SK-N-SH (cell line): Measurements from ENCODE around the gene CACNA2D1.
A peak's percentile ranks its signal among the peaks of the same experiment; 100 is the strongest.

ENCODE experiments used
- CTCF ChIP-seq: fragments of 200-600 bp; sonication (generic); IDR thresholded peaks from 2 replicates; pipeline ENCODE4 v1.6.1; 2017; ENCODE audit warnings: antibody characterized with exemption, mild to moderate bottlenecking, moderate library complexity
- TF ChIP-seq, protein P1 (sequence below): IDR thresholded peaks from 2 replicates; pipeline ENCODE4 v1.4.0; 2012; ENCODE audit warnings: low read depth, borderline replicate concordance

GRCh38 chr7:82049891-82050533 lies 393.6 kb downstream of the CACNA2D1 start:
- TF ChIP-seq, protein P1, sequence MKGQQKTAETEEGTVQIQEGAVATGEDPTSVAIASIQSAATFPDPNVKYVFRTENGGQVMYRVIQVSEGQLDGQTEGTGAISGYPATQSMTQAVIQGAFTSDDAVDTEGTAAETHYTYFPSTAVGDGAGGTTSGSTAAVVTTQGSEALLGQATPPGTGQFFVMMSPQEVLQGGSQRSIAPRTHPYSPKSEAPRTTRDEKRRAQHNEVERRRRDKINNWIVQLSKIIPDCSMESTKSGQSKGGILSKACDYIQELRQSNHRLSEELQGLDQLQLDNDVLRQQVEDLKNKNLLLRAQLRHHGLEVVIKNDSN: 0 out of 2 replicates have a peak, but pooled peaks have one; percentile 24
- no peak for TF ChIP-seq CTCF
